Measurements from ENCODE around the gene CFTR.
"Not testable (repeated sequence)": the region's sequence is repeated elsewhere in the genome, so short reads cannot be mapped to it uniquely, and the experiment has no call there.

Gene CFTR

GRCh38 chr7:117479225-117480054, at the start of gene CFTR:
TSS of gene CFTR (plus strand) at chr7:117480025. CDS start at chr7:117480095, 70 bp downstream.
- in situ Hi-C loops (cut with MboI; ENCODE audit: low sequenced_read_pairs), result no loop called here

GRCh38 chr7:117435475-117436043, 44.3 kb upstream of the CFTR start:
- in situ Hi-C loops (cut with MboI; ENCODE audit: low sequenced_read_pairs), result no loop called here

DNA sequence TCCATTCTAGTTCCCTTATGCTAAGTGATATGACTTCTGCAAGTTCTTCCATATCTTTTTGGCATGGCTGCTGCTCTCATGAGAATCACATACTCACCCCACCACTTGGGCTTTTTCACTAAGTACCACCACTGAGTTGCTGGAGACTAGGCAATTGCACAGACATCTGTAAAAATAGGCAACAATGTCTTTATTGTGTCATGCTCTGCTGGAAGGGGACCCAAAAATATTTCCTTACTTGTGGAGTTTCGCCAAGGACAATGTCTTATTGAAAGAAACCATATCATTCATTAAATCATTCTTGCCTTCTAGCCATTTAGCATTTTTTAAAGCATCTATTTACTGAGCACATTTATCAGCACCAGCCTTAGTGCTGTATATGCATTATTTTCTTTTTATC, 35.2 kb upstream of the CFTR start:
- in situ Hi-C loops (cut with MboI; ENCODE audit: low sequenced_read_pairs), result no loop called here

DNA sequence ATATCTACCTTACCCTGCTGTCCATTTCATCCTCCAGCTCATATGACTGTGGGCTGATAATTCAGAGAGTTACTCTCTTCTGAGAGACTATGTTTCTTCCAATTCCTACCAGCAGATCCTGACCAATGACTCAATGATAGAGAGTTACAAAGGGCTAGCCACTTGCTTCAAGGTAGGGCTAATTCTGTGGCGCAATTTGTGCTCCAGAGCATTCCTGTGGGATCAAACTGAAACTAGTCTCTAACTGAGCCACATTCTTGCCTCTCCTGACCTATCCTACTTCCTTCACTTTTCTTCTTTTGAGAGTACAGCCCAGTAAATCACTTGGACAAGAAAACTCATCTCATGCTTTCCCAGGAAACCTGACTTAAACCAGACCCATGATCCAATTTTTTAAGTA, 34.6 kb upstream of the CFTR start:
- in situ Hi-C loops (cut with MboI; ENCODE audit: low sequenced_read_pairs), result no loop called here

- in situ Hi-C loops (cut with MboI; ENCODE audit: low sequenced_read_pairs), result no loop called here
Measured at GRCh38 chr7:117446220-117446815, 33.5 kb upstream of the CFTR start.

DNA sequence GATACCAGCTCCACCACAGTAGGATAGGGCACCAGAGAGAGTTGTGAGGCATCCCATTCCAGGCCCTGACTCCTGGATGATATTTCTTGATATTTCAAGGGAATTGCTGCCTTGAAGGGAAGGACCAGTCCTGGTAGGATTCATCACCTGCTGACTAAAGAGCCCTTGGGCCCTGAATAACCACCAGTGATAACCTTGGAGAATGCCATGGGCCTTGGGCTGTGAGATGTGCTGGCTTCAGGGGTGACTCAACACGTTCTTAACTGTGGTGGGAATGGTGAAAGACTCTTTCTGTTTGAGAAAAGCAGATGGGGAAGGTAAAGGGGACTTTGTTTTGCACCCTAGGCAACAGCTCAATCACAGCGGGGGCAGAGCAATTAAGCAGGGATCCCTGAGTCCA, 31.2 kb upstream of the CFTR start:
- in situ Hi-C loops (cut with MboI; ENCODE audit: low sequenced_read_pairs), result no loop called here

DNA sequence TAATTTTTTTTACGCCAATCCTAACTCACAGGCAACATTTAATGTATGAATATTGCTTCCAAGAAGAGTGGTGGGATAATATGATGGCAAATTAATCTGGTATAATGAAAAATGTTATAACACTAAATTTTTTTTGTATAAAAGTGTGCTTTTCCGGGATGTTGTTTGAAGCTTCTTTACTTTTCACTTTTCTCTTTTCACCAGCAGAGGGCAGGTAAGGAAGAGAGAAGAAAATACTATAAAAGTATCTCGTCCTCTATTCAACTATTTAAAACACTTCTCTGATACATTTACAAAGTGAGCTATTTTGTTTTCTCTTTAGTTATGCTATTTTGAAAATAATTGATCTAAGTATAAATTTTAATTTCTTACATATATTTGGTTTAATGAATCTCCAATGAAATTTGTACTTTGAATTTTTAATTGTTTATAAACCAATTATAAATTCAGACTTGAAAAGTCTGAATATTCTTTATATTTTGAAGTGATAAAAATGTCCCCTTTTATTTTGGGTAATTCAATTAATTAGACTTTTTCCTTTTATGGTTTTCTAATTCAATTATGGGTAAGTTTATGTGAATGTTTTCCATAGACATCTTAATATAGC, 20.7 kb upstream of the CFTR start:
- in situ Hi-C loops (cut with MboI; ENCODE audit: low sequenced_read_pairs), result no loop called here

GRCh38 chr7:117459735-117460134, 20.1 kb upstream of the CFTR start:
- in situ Hi-C loops (cut with MboI; ENCODE audit: low sequenced_read_pairs), result no loop called here

- in situ Hi-C loops (cut with MboI; ENCODE audit: low sequenced_read_pairs), result not testable (repeated sequence)
Measured at GRCh38 chr7:117460815-117461214, 19.0 kb upstream of the CFTR start.

- in situ Hi-C loops (cut with MboI; ENCODE audit: low sequenced_read_pairs), result no loop called here
Measured at GRCh38 chr7:117468174-117468573, 11.7 kb upstream of the CFTR start.

- in situ Hi-C loops (cut with MboI; ENCODE audit: low sequenced_read_pairs), result no loop called here
Measured at GRCh38 chr7:117470777-117471176, 9.0 kb upstream of the CFTR start.

DNA sequence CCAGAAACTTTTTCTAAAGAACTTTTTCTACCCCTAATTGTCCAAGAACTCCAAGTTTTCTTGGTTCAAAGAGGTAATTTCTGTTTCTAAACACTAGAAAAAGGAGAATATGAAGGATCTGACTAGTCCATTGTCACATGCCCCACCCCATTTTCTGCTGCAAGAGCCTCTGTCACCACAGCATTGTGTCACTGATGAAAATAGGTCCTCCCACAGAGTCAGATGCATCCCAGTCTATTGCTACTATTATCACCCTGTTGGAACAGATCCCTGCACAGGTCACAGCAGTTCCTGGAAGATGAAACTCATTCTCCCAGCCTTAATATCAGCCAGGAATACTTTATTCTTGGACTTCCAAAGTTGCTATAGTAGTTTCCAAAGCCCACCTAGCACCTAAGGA, 7.5 kb upstream of the CFTR start:
- in situ Hi-C loops (cut with MboI; ENCODE audit: low sequenced_read_pairs), result no loop called here

- in situ Hi-C loops (cut with MboI; ENCODE audit: low sequenced_read_pairs), result no loop called here
Measured at GRCh38 chr7:117476557-117477215, 3.1 kb upstream of the CFTR start.

- in situ Hi-C loops (cut with MboI; ENCODE audit: low sequenced_read_pairs), result no loop called here
Measured at GRCh38 chr7:117478836-117479224, 995 bp upstream of the CFTR start.

DNA sequence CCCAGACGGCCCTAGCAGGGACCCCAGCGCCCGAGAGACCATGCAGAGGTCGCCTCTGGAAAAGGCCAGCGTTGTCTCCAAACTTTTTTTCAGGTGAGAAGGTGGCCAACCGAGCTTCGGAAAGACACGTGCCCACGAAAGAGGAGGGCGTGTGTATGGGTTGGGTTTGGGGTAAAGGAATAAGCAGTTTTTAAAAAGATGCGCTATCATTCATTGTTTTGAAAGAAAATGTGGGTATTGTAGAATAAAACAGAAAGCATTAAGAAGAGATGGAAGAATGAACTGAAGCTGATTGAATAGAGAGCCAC, 184 bp downstream of the CFTR start:
- in situ Hi-C loops (cut with MboI; ENCODE audit: low sequenced_read_pairs), result no loop called here

DNA sequence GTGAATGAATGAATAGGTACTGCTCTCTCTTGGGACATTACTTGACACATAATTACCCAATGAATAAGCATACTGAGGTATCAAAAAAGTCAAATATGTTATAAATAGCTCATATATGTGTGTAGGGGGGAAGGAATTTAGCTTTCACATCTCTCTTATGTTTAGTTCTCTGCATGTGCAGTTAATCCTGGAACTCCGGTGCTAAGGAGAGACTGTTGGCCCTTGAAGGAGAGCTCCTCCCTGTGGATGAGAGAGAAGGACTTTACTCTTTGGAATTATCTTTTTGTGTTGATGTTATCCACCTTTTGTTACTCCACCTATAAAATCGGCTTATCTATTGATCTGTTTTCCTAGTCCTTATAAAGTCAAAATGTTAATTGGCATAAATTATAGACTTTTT, 1.2 kb downstream of the CFTR start:
- in situ Hi-C loops (cut with MboI; ENCODE audit: low sequenced_read_pairs), result no loop called here

GRCh38 chr7:117485118-117485620, 5.3 kb downstream of the CFTR start:
- in situ Hi-C loops (cut with MboI; ENCODE audit: low sequenced_read_pairs), result no loop called here

GRCh38 chr7:117489016-117489415, 9.2 kb downstream of the CFTR start:
- in situ Hi-C loops (cut with MboI; ENCODE audit: low sequenced_read_pairs), result no loop called here

- in situ Hi-C loops (cut with MboI; ENCODE audit: low sequenced_read_pairs), result no loop called here
Measured at GRCh38 chr7:117489430-117489829, 9.6 kb downstream of the CFTR start.

DNA sequence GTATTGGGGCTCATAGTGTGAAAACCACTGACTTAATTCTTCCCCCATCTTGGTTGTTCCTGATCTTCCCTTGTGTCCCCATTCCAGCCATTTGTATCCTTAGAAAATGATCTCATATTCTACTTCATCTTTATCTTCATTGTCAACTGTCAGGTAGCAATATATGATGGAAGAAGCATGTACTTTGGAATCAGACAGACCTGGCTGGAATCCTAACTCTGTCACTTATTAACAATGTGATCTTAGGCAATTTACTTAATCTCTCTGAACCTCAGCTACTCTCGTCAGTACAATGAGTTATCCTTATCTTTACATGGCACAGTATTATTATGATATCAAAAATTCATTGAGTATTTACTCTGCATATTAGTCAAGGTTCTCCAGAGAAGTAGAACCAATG, 10.1 kb downstream of the CFTR start:
- in situ Hi-C loops (cut with MboI; ENCODE audit: low sequenced_read_pairs), result no loop called here

- in situ Hi-C loops (cut with MboI; ENCODE audit: low sequenced_read_pairs), result no loop called here
Measured at GRCh38 chr7:117492649-117493048, 12.8 kb downstream of the CFTR start.
